OCI-LY1 (cell line): ENCODE results near the gene ST6GALNAC3.

Source experiments
- H2AFZ ChIP-seq: fragments of 200-600 bp; sonication (generic), shearing (Covaris generic); 2 replicates; pipeline ENCODE4 v1.6.0; 2014; ENCODE audit warnings: antibody characterized with exemption, mild to moderate bottlenecking, low read length
- H3F3A ChIP-seq: fragments of 200-600 bp; sonication (generic), shearing (Covaris generic); 2 replicates; pipeline ENCODE4 v1.6.0; 2014; ENCODE audit warnings: mild to moderate bottlenecking, antibody characterized with exemption, low read length, moderate library complexity; ENCODE audit not compliant: insufficient read depth
- H3K27ac ChIP-seq: fragments of 200-600 bp; sonication (generic); 2 replicates; pipeline ENCODE4 v1.5.1; 2014; ENCODE audit warnings: low read length, mixed run types, mild to moderate bottlenecking, low read depth; ENCODE audit not compliant: poor library complexity, severe bottlenecking
- H3K27me3 ChIP-seq: fragments of 200-600 bp; sonication (generic); 2 replicates; pipeline ENCODE4 v1.6.0; 2014; ENCODE audit warnings: antibody characterized with exemption, mild to moderate bottlenecking, low read length, moderate library complexity; ENCODE audit not compliant: insufficient read depth
- H3K36me3 ChIP-seq: fragments of 200-600 bp; sonication (generic); 2 replicates; pipeline ENCODE4 v1.6.1; 2014; ENCODE audit warnings: mild to moderate bottlenecking, antibody characterized with exemption, low read length, moderate library complexity, mixed read lengths; ENCODE audit not compliant: insufficient read depth
- H3K4me1 ChIP-seq: fragments of 200-600 bp; sonication (generic); 2 replicates; pipeline ENCODE4 v1.5.1; 2014; ENCODE audit warnings: mild to moderate bottlenecking, low read length, moderate library complexity; ENCODE audit not compliant: insufficient read depth, severe bottlenecking
- H3K4me2 ChIP-seq: fragments of 200-600 bp; sonication (generic), shearing (Covaris generic); 2 replicates; pipeline ENCODE4 v1.6.1; 2014; ENCODE audit warnings: low read length
- H3K4me3 ChIP-seq: fragments of 200-600 bp; sonication (generic); 2 replicates; pipeline ENCODE4 v1.5.1; 2014; ENCODE audit warnings: low read length, low read depth, mild to moderate bottlenecking, mixed read lengths; ENCODE audit not compliant: poor library complexity, severe bottlenecking
- H3K79me2 ChIP-seq: fragments of 200-600 bp; shearing (Covaris generic); 2 replicates; pipeline ENCODE4 v1.6.1; 2016; ENCODE audit warnings: mixed run types, low read length, mixed read lengths; ENCODE audit not compliant: insufficient read depth
- H3K9ac ChIP-seq: fragments of 200-600 bp; sonication (generic), shearing (Covaris generic); 2 replicates; pipeline ENCODE4 v1.6.1; 2014; ENCODE audit warnings: mild to moderate bottlenecking, low read length, mixed read lengths
- H3K9me2 ChIP-seq: fragments of 200-600 bp; sonication (generic), shearing (Covaris generic); 2 replicates; pipeline ENCODE4 v1.6.1; 2014; ENCODE audit warnings: low read depth, mild to moderate bottlenecking, low read length, mixed read lengths
- H3K9me3 ChIP-seq: fragments of 200-600 bp; shearing (Covaris generic); 2 replicates; pipeline ENCODE4 v1.6.1; 2014; ENCODE audit warnings: low read length, mixed read lengths
- H4K20me1 ChIP-seq: fragments of 200-600 bp; sonication (generic), shearing (Covaris generic); 2 replicates; pipeline ENCODE4 v1.6.0; 2016; ENCODE audit warnings: mild to moderate bottlenecking, low read length; ENCODE audit not compliant: insufficient read depth
- CTCF ChIP-seq: fragments of 200-600 bp; sonication (generic), shearing (Covaris generic); IDR thresholded peaks from 2 replicates; pipeline ENCODE4 v1.5.1; 2017; ENCODE audit warnings: mild to moderate bottlenecking, antibody characterized with exemption, low read length, moderate library complexity, mixed read lengths
- EZH2 ChIP-seq: fragments of 200-600 bp; sonication (generic), shearing (Covaris generic); IDR thresholded peaks from 2 replicates; pipeline ENCODE4 v1.8.0; 2017; ENCODE audit warnings: borderline replicate concordance, mixed run types, mild to moderate bottlenecking, antibody characterized with exemption, low read length, moderate library complexity, mixed read lengths

The ST6GALNAC3 gene

GRCh38 chr1:76268341-76268740, 193.8 kb downstream of the ST6GALNAC3 start:
- H3K4me2 ChIP-seq: no peak overlapping the region
- H3K27ac ChIP-seq: no peak overlapping the region
- no peaks in the 10 kb centered on the region for H3K9me3 ChIP-seq
- H3F3A ChIP-seq: no peaks in the 10 kb centered on the region
- no peaks in the 10 kb centered on the region for H3K36me3 ChIP-seq
- no peak overlapping the region for H3K4me3 ChIP-seq
- TF ChIP-seq CTCF: no peak
- no peak for TF ChIP-seq EZH2
- H2AFZ ChIP-seq: no peak overlapping the region
- no peaks in the 10 kb centered on the region for H3K79me2 ChIP-seq
- H3K9ac ChIP-seq: no peak overlapping the region
- H3K9me2 ChIP-seq: no peaks in the 10 kb centered on the region
- no peaks in the 10 kb centered on the region for H3K27me3 ChIP-seq
- H3K4me1 ChIP-seq: no peaks in the 10 kb centered on the region
- no peaks in the 10 kb centered on the region for H4K20me1 ChIP-seq

GRCh38 chr1:76269155-76269554, 194.6 kb downstream of the ST6GALNAC3 start:
- Histone ChIP-seq H3K27me3 (no peaks in the 10 kb centered on the region), H3K4me1 (no peaks in the 10 kb centered on the region), H3K79me2 (no peaks in the 10 kb centered on the region), H3K27ac (no peak overlapping the region), H4K20me1 (no peaks in the 10 kb centered on the region), H3K4me3 (no peak overlapping the region), H3K9me3 (no peaks in the 10 kb centered on the region), H3K9me2 (no peaks in the 10 kb centered on the region), H3K9ac (no peak overlapping the region), H3K36me3 (no peaks in the 10 kb centered on the region), H3F3A (no peaks in the 10 kb centered on the region), H3K4me2 (no peak overlapping the region), H2AFZ (no peak overlapping the region)
- TF ChIP-seq EZH2: no peak
- no peak for TF ChIP-seq CTCF

- Histone ChIP-seq H3K9ac (no peak overlapping the region), H3K79me2 (no peaks in the 10 kb centered on the region), H3K9me2 (no peaks in the 10 kb centered on the region), H3K4me2 (no peak overlapping the region), H3K27me3 (no peaks in the 10 kb centered on the region), H3K36me3 (no peaks in the 10 kb centered on the region), H3K9me3 (no peaks in the 10 kb centered on the region), H3F3A (no peaks in the 10 kb centered on the region), H4K20me1 (no peaks in the 10 kb centered on the region), H2AFZ (no peak overlapping the region), H3K4me1 (no peaks in the 10 kb centered on the region), H3K4me3 (no peak overlapping the region), H3K27ac (no peak overlapping the region)
- no peak for TF ChIP-seq CTCF
- no peak for TF ChIP-seq EZH2
Measured at GRCh38 chr1:76274302-76274701, 199.8 kb downstream of the ST6GALNAC3 start.
